ENCODE measurements around the gene ZNF132. TPM values are rescaled to one million over a fixed set of nuclear protein-coding genes. Genes with fewer than 3 reads are reported as not detected.
A peak's percentile ranks its signal among the peaks of the same experiment; 100 is the strongest.

ZNF132 gene
- total and polyA plus RNA-seq, 4 donors, result 0.38 to 5.4 (median 2.9) TPM

DNA sequence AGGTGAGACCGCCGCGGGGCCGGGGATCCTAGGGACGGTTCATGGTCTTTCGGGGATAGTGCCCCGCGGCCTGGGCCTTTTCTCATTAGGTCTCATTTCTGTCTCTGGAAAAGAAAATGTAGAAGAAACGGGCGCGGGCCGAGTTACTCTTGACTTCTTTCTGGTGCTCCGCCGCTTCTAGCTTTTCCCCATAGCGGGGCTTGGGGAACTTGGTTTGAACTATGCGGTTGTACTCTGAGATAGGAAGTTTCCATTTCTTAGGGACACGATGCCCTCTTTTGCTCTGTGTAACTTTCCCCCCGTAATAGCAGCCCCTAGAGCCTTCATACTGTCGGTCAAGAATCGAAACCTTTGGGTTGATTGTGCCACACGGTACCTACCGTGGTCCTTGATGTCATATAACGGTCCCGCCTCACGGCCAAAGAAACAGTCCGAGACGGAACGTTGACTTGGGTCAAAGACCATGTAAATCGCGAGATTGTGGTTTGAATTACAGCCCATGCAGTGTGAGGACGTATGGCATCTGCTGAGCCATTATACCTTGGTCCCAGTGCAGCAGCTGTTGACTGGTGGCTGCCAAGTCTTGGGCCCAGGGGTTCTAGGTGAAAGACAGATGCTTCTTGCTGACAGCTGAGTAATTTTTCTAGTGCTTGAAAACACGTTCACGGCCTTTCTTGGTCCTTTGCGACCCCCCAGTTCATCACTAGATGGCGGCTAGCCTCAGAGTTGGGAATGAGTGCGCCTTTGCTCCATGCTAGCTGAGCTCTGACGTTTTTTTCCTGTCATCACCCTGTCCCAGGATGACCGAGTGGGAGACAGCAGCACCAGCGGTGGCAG lies 52.4 kb downstream of the ZNF132 start:
- no peaks in the 10 kb centered on the region for H3K36me3 ChIP-seq (ENCODE audit: control insufficient read depth in 1 of 2, insufficient read depth in 2 of 2, low read length in 1 of 2)
- no peak overlapping the region for H3K27ac ChIP-seq (ENCODE audit: low read depth in 1 of 2, low read length in 2 of 2)
- intact Hi-C loops (cut with DNase I), result no loop called here
- WGBS, 2 donors, result 8 to 9% methylated on average over 39 of the region's 39 CpGs
- DNase-seq (no peak), ATAC-seq (ENCODE audit: low FRiP score) (no peak)
- H3K4me3 ChIP-seq (ENCODE audit: low read length in 2 of 2), result peak overlapping the region; percentile 87 to 90
- H3K9me3 ChIP-seq (ENCODE audit: control insufficient read depth, low read length), result no peaks in the 10 kb centered on the region
- no peaks in the 10 kb centered on the region for H3K27me3 ChIP-seq (ENCODE audit: control insufficient read depth in 1 of 2, insufficient read depth in 2 of 2, low read length in 1 of 2)
- no peaks in the 10 kb centered on the region for H3K4me1 ChIP-seq (ENCODE audit: control insufficient read depth in 1 of 2, insufficient read depth in 2 of 2, low read length in 2 of 2)

DNA sequence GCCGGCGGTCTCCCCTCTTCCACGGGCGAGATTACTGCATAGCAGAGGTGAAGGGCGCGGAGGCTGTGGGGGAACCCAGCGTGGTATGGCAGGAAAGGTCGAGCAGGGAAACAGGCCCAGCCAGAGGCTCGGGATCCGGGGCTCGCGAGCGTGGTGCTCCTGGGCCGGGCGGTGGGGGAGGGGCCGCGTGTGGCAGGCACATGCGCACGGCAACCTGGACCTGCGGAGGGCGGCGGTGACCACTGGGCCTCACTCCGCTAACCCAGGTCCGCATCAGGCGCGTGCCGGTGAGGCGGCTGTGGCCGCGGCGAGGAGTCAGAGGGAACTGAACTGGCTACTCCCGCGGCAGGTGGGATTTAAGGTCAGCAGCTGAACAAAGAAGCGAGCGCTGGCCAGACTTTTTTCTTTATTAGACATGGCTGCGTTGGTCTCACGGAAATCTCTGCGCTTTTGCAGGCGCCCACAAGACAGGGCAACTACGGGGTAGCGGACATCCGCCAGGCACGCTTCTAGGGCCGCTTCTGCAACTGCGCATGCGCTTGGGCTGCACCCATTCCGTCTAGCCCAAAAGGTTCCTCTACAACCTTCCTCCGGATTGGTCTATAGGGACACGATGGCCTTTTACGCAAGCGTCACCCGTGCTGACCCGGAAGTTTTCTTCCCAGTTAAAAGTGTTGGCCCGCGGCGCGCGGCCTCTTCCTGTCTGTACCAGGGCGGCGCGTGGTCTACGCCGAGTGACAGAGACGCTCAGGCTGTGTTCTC lies 53.2 kb downstream of the ZNF132 start, which contains the start of gene RPS5:
Gene RPS5, plus strand, starts transcription at position 694 of the 762 bp plus-strand sequence. CDS start 869 bp downstream, outside the sequence.
- peak within 1 kb of the TSS; percentile 62 to 93 for H3K27ac ChIP-seq (ENCODE audit: low read depth in 1 of 2, low read length in 2 of 2)
- no peaks in the 10 kb centered on the region for H3K9me3 ChIP-seq (ENCODE audit: control insufficient read depth, low read length)
- no peaks in the 10 kb centered on the region for H3K27me3 ChIP-seq (ENCODE audit: control insufficient read depth in 1 of 2, insufficient read depth in 2 of 2, low read length in 1 of 2)
- DNase-seq, result peak; percentile 97 to 98
- H3K36me3 ChIP-seq (ENCODE audit: control insufficient read depth in 1 of 2, insufficient read depth in 2 of 2, low read length in 1 of 2), result no peaks in the 10 kb centered on the region
- ATAC-seq (ENCODE audit: low FRiP score), result peak; percentile 98
- peak within 1 kb of the TSS; percentile 87 to 90 for H3K4me3 ChIP-seq (ENCODE audit: low read length in 2 of 2)
- intact Hi-C loops (cut with DNase I), result no loop called here
- peaks cover 0 to 3% of the 10 kb centered on the region in 2 donors for H3K4me1 ChIP-seq (ENCODE audit: control insufficient read depth in 1 of 2, insufficient read depth in 2 of 2, low read length in 2 of 2)
- WGBS, 2 donors, result 0 to 1% methylated on average over 59 to 64 of the region's 64 CpGs

- Histone ChIP-seq H3K4me1 (ENCODE audit: control insufficient read depth in 1 of 2, insufficient read depth in 2 of 2, low read length in 2 of 2) (peaks cover 0 to 3% of the 10 kb centered on the region in 2 donors), H3K36me3 (ENCODE audit: control insufficient read depth in 1 of 2, insufficient read depth in 2 of 2, low read length in 1 of 2) (no peaks in the 10 kb centered on the region), H3K4me3 (ENCODE audit: low read length in 2 of 2) (peak overlapping the region; percentile 32 to 78), H3K9me3 (ENCODE audit: control insufficient read depth, low read length) (no peaks in the 10 kb centered on the region), H3K27me3 (ENCODE audit: control insufficient read depth in 1 of 2, insufficient read depth in 2 of 2, low read length in 1 of 2) (no peaks in the 10 kb centered on the region), H3K27ac (ENCODE audit: low read depth in 1 of 2, low read length in 2 of 2) (peak overlapping the region; percentile 62 to 93)
- intact Hi-C loops (cut with DNase I), result no loop called here
- ATAC-seq (ENCODE audit: low FRiP score) (peak; percentile 3), DNase-seq (peak; percentile 54 to 81)
- 8 to 10% methylated on average over 36 of the region's 36 CpGs for WGBS, 2 donors
Measured at GRCh38 chr19:58385891-58386575, 53.9 kb downstream of the ZNF132 start.

- Histone ChIP-seq H3K27me3 (ENCODE audit: control insufficient read depth in 1 of 2, insufficient read depth in 2 of 2, low read length in 1 of 2) (no peaks in the 10 kb centered on the region), H3K27ac (ENCODE audit: low read depth in 1 of 2, low read length in 2 of 2) (peak overlapping the region in 1 of 2 donors; percentile 93), H3K4me1 (ENCODE audit: control insufficient read depth in 1 of 2, insufficient read depth in 2 of 2, low read length in 2 of 2) (peaks cover 0 to 3% of the 10 kb centered on the region in 2 donors), H3K36me3 (ENCODE audit: control insufficient read depth in 1 of 2, insufficient read depth in 2 of 2, low read length in 1 of 2) (no peaks in the 10 kb centered on the region), H3K4me3 (ENCODE audit: low read length in 2 of 2) (no peak overlapping the region), H3K9me3 (ENCODE audit: control insufficient read depth, low read length) (no peaks in the 10 kb centered on the region)
- no peak for ATAC-seq (ENCODE audit: low FRiP score)
- DNase-seq, result no peak
- WGBS, 2 donors, result 83 to 84% methylated on average over 9 of the region's 9 CpGs
- intact Hi-C loops (cut with DNase I), result no loop called here
Measured at GRCh38 chr19:58385313-58385890, 54.6 kb downstream of the ZNF132 start.

DNA sequence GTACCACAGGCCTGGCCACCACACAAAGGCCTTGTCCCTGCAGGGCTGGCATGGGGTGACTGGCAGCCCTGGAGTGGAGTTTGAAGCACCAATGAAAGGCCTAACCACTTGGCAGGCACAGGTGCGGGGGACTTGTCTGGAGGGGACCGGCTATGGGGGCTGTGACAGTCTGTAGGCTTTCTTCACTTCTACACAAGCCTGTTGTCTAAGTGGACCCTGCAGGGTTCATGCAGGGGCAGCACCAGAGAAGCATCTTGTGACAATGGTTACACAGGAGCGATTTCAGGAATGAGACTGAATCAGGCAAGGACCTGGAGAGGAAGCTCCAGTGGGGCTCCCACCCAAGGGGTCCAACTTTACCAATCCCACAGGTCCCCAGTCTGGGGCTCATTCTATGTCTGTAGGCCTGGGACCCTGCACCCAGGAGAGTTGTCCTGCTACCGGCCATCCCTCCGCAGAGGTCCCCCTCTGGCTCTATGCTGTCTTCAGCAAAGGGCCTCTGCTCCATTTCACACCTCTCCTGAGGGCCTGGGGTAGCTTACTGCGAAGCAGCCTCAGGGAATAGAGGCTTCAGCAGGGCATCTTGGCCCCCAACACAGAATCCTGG lies 56.9 kb downstream of the ZNF132 start:
- Histone ChIP-seq H3K4me3 (ENCODE audit: low read length in 2 of 2) (no peak overlapping the region), H3K36me3 (ENCODE audit: control insufficient read depth in 1 of 2, insufficient read depth in 2 of 2, low read length in 1 of 2) (no peaks in the 10 kb centered on the region), H3K4me1 (ENCODE audit: control insufficient read depth in 1 of 2, insufficient read depth in 2 of 2, low read length in 2 of 2) (peaks cover 0 to 3% of the 10 kb centered on the region in 2 donors), H3K9me3 (ENCODE audit: control insufficient read depth, low read length) (no peaks in the 10 kb centered on the region), H3K27ac (ENCODE audit: low read depth in 1 of 2, low read length in 2 of 2) (no peak overlapping the region), H3K27me3 (ENCODE audit: control insufficient read depth in 1 of 2, insufficient read depth in 2 of 2, low read length in 1 of 2) (no peaks in the 10 kb centered on the region)
- DNase-seq (no peak), ATAC-seq (ENCODE audit: low FRiP score) (no peak)
- WGBS, 2 donors, result 92 to 93% methylated on average over 6 of the region's 6 CpGs
- intact Hi-C loops (cut with DNase I), result no loop called here

Small RNA genes within 50 kb of the gene (microRNA-seq; reads per million reads assigned to microRNA genes)
- 0 reads per million in 2 donors for gene MIR4754

Other genes starting within 250 kb of the ZNF132 start
- gene ZNF544, start 211.2 kb downstream of the ZNF132 start, total RNA-seq, result 10 to 100 TPM; 16.5 to 26.2 TPM
- 10 to 100 TPM; 11.2 to 15.4 TPM for gene ZNF544, start 211.2 kb downstream of the ZNF132 start, polyA plus RNA-seq
- 1 to 10 TPM; 5.9 to 7.8 TPM for gene ZNF8, start 161.2 kb downstream of the ZNF132 start, total RNA-seq
- gene ZNF8, start 161.2 kb downstream of the ZNF132 start, polyA plus RNA-seq, result 1 to 10 TPM in 1 of 2 donors, under 1 TPM in 1; 0.38 to 1.9 TPM
- 10 to 100 TPM; 33.6 to 34.3 TPM for gene ERVK3-1, start 134.8 kb downstream of the ZNF132 start, total RNA-seq
- gene ERVK3-1, start 134.8 kb downstream of the ZNF132 start, polyA plus RNA-seq, result 10 to 100 TPM; 26.4 to 48.1 TPM
- 1 to 10 TPM; 2.2 to 3.1 TPM for gene ZSCAN22, start 113.2 kb downstream of the ZNF132 start, total RNA-seq
- under 1 TPM; 0.25 to 0.43 TPM for gene ZSCAN22, start 113.2 kb downstream of the ZNF132 start, polyA plus RNA-seq
- 10 to 100 TPM in 1 of 2 donors, 1 to 10 TPM in 1; 9.7 to 11.3 TPM for gene A1BG, start 86.7 kb downstream of the ZNF132 start, total RNA-seq
- 10 to 100 TPM; 21.5 to 81.6 TPM for gene A1BG, start 86.7 kb downstream of the ZNF132 start, polyA plus RNA-seq
- gene ZNF497, start 77.4 kb downstream of the ZNF132 start, total RNA-seq, result under 1 TPM; 0.32 to 0.87 TPM
- gene ZNF497, start 77.4 kb downstream of the ZNF132 start, polyA plus RNA-seq, result under 1 TPM in 1 of 2 donors, not detected in 1; 0.79 TPM
- gene ZNF837, start 59.1 kb downstream of the ZNF132 start, total RNA-seq, result 1 to 10 TPM in 1 of 2 donors, under 1 TPM in 1; 0.65 to 1.8 TPM
- 1 to 10 TPM in 1 of 2 donors, under 1 TPM in 1; 0.75 to 1.2 TPM for gene ZNF837, start 59.1 kb downstream of the ZNF132 start, polyA plus RNA-seq
- gene RPS5, start 52.9 kb downstream of the ZNF132 start, total RNA-seq, result 100 to 1,000 TPM; 609 to 674 TPM
- gene RPS5, start 52.9 kb downstream of the ZNF132 start, polyA plus RNA-seq, result 1,000 to 10,000 TPM; 1,453 to 1,636 TPM
- not detected for gene RNF225, start 44.5 kb downstream of the ZNF132 start, total RNA-seq
- gene RNF225, start 44.5 kb downstream of the ZNF132 start, polyA plus RNA-seq, result not detected
- 10 to 100 TPM; 11.8 to 13.4 TPM for gene ZNF584, start 31.5 kb downstream of the ZNF132 start, total RNA-seq
- 10 to 100 TPM in 1 of 2 donors, under 1 TPM in 1; 0.75 to 10.3 TPM for gene ZNF584, start 31.5 kb downstream of the ZNF132 start, polyA plus RNA-seq
- 1 to 10 TPM; 4.6 to 5.7 TPM for gene ZNF324B, start 11.5 kb upstream of the ZNF132 start, total RNA-seq
- 1 to 10 TPM; 1.5 to 2.3 TPM for gene ZNF324B, start 11.5 kb upstream of the ZNF132 start, polyA plus RNA-seq
- gene ZNF324, start 26.9 kb upstream of the ZNF132 start, total RNA-seq, result 10 to 100 TPM; 10.8 to 14.1 TPM
- 1 to 10 TPM; 2.3 to 4.6 TPM for gene ZNF324, start 26.9 kb upstream of the ZNF132 start, polyA plus RNA-seq
- gene ZNF446, start 36.2 kb upstream of the ZNF132 start, total RNA-seq, result 1 to 10 TPM; 6.4 to 9.9 TPM
- gene ZNF446, start 36.2 kb upstream of the ZNF132 start, polyA plus RNA-seq, result 10 to 100 TPM; 10.4 to 26.1 TPM
- gene SLC27A5, start 71.8 kb upstream of the ZNF132 start, total RNA-seq, result 1 to 10 TPM; 8.1 to 9.8 TPM
- 10 to 100 TPM; 12.5 to 24.6 TPM for gene SLC27A5, start 71.8 kb upstream of the ZNF132 start, polyA plus RNA-seq
- gene ZBTB45, start 79.7 kb upstream of the ZNF132 start, total RNA-seq, result 10 to 100 TPM; 12.2 to 15.6 TPM
- 1 to 10 TPM; 3.0 to 8.1 TPM for gene ZBTB45, start 79.7 kb upstream of the ZNF132 start, polyA plus RNA-seq
- 100 to 1,000 TPM; 167 to 179 TPM for gene TRIM28, start 103.9 kb upstream of the ZNF132 start, total RNA-seq
- 100 to 1,000 TPM in 1 of 2 donors, 10 to 100 TPM in 1; 76.5 to 210 TPM for gene TRIM28, start 103.9 kb upstream of the ZNF132 start, polyA plus RNA-seq
- gene CHMP2A, start 115.0 kb upstream of the ZNF132 start, total RNA-seq, result 10 to 100 TPM; 94.9 to 99.8 TPM
- gene CHMP2A, start 115.0 kb upstream of the ZNF132 start, polyA plus RNA-seq, result 100 to 1,000 TPM; 186 to 208 TPM
- gene UBE2M, start 118.5 kb upstream of the ZNF132 start, total RNA-seq, result 10 to 100 TPM; 47.5 to 57.7 TPM
- gene UBE2M, start 118.5 kb upstream of the ZNF132 start, polyA plus RNA-seq, result 10 to 100 TPM; 47.1 to 51.2 TPM
- 10 to 100 TPM; 17.7 to 31.9 TPM for gene MZF1, start 133.2 kb upstream of the ZNF132 start, total RNA-seq
- gene MZF1, start 133.2 kb upstream of the ZNF132 start, polyA plus RNA-seq, result 10 to 100 TPM in 1 of 2 donors, 1 to 10 TPM in 1; 6.3 to 81.5 TPM